NCI-H774 (cell line): Measurements from ENCODE around the gene ARHGAP26.

Experiments used
- DNase-seq: peaks from one replicate; lab custom pipeline; 2025; lab: John Stamatoyannopoulos, UW

ARHGAP26 gene

DNA sequence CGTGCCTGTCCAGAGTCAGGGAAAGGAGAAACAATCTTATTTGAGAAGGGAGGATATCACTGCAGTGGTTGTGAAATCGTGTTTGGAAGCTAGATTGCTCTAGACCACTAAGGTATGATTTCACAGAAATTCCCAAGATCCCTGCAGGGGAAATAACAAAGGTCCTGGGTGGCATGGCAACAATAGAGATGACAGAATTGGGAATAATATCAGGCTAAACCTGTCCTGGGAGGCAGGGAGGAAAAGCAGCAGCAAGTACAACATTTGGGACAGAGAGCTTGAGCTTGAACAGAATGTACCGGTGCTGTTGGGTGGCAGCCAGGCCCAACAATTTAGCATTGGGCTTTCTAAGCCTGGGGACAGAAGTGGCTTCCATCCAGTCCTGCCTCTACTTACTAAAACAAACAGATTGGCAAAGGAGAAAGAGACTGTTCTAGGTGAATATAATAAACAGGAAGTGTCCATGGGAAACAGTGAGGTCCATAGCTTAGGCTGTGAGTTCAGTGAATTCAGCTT, 17.0 kb upstream of the ARHGAP26 start:
- no peak for DNase-seq

DNA sequence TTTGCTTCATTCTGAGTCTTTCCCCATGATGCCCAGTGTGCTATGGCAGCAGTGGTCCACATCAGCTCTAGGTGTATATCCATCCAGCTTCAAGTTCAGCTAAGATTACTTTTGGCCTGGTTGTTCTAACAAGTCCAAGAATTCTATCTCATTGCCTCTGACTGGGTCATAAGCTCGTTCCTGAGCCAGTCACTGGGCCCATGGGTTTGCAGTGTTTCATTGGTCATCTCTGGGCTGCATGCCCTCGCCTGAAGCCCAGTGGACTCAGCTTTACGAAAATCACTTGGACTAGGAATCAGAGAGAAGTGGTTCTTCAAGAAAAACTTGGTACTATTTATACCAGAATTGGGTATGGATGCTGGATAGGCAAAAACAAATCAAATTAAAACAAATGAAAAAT, 16.1 kb upstream of the ARHGAP26 start:
- DNase-seq: no peak

DNA sequence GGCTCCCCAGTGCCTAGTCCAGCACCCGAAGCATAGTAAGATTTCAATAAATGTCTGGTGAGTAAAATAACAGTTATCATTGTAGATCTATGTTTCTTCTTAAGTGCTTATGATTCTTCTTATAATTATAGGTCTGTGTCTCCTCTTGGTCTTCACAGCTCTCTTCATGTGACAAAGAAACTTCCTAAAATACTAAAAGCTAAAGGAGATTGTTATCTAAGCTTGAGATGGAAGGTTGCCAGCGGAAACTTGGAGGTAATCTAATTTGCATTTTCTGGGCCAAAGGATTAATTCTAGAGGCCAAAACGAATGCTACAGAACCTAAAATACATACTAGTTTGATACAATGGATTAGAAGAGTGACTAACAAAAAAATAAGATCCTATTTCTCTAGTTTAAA, 13.6 kb upstream of the ARHGAP26 start:
- DNase-seq: no peak

DNA sequence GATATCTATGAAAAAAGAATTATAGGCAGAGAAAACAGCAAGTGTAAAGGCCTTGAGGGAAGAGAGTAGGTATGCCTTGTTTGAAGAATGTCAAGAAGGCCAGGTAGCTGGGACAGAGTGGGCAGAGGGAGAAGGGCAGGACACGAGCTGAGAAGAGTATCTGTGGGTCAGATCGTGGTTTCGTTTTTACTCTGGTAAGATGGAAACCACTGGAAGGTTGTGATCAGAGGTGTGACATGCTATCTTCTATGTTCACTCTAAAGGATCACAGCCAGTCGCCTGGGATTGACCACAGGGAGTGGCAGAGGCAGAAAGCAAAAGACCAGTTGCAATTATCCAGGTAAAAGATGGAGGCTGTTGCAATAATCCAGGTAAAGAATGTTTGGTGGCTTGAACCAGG, 12.6 kb upstream of the ARHGAP26 start:
- DNase-seq: no peak

DNA sequence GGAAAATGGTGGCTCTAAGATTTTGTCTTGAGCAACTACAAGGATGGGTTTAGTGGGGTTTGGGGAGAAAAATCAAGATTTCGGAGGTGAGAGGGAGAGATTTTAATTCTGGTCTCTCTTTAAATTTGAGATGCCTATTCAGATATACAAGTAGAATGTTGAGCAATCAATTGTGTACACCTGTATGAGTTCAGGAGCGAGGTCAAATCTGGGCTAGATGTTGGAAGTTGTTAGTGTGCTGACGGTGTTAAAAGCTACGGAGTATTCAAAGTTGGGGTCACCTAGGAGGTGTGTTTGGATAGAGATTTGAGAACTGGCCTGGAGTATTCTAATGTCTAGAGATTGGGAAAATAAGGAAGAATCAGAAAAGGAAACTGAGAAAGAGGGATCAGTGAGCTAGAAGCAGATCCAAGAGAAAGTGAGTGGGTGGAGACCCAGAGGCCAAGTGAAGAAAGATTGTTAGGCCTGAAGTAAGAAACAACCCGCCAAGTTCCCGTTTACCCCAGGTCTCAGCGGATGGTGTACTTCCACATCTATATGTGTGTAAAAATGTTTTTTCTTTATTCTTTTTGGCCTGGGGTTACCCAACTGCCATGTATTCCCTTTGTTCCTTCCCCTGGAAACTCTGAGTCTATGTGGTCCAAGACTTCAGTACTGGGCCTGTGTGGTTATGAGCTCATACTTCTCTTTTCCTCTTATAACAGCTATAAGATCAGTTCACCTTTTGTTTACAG, 11.9 kb upstream of the ARHGAP26 start:
- DNase-seq: no peak

DNA sequence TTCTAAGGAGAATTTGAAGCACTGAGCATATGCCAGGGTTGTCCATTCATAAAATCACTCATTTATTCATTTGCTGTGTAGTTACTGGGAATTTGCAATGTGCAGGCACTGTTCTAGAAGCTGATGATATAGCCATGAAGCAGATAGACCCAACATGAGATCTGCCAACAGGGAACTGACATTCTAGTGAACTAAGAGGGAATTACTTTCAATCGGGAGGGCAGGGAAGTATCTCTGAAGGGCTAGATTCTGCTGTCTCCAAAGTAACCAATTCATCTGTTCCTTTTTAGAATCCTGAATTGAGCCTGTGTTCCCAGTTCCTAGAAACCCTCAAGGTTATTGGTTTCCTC, 11.4 kb upstream of the ARHGAP26 start:
- no peak for DNase-seq

DNA sequence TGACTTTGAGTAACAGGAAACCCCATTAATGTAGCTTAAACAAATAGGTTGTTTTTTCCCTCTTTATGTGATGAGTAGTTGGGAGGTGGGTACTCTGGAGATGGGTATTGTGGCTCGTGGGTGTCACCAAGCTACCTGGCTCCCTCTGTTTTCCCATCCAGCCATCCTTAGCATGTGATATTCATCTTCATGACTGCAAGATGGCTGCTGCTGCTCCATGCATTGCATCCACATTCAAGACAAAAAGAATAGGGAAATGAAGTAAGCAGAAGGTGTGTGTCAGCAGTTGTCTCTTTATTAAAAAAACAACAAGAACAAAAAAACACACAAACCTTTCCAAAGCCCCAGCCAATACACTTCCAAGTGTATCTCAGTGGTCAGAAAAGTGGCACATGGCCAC, 6.5 kb upstream of the ARHGAP26 start:
- DNase-seq: no peak

DNA sequence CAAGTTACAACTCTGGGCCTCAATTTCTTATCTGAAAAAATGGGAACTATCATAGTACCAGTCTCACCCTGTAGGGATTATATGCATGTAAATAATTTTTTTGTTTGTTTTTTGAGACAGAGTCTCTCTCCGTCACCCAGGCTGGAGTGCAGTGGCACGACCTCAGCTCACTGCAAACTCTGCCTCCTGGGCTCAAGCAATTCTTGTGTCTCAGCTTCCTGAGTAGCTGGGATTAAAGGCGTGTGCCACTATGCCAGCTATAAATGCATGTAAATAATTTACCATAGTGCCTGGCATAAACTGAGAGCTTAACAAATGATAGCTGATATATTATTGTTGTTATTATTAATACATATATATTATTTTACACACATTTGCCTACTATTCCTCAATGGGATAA, 3.0 kb upstream of the ARHGAP26 start:
- DNase-seq: no peak

DNA sequence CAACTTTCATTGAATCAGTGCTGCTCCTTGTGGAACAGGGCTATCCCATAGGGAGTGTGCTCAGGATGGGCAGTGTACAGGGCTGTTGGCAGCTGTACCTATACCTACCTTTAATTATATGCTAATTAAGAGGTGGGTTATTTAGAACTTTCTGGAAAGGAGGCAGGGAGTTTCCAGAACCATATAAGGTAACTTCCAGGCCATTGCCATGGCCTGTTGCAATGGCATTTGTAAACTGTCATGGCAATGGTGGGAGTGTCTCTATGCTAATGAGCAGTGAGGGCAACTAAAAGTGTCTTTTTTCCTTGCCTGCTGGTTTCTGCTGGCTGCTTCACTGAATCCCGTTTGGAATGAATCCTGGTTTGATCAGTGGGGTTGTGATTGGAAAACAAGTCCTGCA, 2.3 kb upstream of the ARHGAP26 start:
- DNase-seq: no peak

DNA sequence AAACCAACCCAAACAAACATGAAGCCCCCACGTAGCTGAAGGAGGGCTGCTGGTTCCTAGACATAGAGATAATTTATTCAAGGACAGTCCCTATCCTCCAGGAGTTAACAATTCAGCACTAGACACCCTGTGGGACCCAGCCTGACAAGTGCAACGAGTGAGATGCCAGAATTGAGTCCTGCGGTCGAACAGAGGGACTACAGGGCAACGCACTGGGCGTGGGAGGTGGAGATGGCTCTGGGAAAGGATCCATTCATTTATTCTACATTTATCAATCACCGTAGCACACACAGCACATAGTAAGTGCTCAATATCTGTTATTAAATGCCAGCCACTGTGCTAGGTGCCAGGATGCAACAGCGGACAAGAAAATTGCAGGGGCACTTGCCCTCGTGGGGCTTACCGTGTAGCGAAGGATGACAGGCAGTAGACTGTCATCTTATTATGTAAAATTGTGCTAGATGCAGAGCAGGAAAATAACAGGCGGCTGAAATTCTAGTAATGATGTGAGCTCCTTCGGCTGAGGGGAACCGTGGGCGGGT, 855 bp upstream of the ARHGAP26 start:
- no peak for DNase-seq

DNA sequence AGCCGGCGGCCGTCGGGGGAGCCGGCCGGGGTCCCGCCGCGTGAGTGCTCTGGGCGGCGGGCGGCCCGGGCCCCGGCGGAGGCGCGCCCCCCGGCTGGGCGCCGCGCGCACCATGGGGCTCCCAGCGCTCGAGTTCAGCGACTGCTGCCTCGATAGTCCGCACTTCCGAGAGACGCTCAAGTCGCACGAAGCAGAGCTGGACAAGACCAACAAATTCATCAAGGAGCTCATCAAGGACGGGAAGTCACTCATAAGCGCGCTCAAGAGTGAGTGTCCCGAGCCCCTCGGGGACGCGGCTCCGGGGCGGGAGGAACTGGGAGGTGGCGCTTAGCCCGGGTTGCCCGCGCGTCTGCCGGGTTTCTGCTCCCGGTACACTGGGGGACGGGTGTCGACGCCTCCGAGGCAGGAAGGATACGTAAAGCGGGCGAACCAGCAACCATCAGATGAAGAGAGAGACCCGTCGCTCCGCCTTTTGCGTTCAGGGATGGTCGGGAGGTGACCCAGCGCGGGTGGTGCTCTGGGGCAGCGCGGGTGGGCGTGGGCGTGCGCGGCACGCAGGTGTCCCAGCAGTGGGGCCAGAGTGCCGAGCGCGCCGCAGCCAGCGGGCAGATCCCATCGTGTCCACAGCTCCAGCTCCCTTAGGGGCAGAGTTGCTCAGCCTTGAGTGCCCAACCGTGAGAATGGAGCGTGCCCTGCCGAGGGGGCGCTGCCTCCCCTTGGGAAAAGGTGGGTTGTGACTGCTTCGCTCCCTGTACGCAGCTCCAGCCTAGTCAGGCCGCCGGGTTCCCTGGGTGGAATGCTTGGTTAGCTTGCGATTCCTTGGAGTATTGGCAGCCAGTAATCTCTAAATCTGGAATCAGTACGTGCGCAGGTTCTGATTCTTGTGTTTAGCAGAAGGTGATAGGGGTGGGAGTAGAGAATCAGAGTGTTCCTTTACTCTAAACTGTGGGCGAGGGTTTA, 753 bp downstream of the ARHGAP26 start:
- no peak for DNase-seq

DNA sequence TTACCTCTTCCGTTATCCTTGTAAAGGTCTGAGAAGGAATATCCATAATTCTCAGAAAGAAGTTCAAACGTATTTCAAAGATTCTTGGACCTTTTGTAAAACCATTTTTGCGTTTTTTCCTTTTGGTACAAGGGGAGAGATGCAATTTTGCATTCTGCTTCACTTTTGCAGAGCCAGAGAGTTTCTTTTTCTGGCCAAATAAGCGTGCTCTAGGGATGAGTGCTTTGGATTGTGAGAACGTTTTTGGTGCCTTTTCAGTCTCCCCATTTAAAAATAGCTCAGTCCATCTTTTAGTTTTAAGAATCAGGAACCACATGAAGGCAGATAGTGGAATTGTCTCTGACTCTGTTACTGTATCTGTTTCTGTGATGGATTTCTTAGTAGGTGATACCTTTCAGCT, 1.5 kb downstream of the ARHGAP26 start:
- DNase-seq: no peak

DNA sequence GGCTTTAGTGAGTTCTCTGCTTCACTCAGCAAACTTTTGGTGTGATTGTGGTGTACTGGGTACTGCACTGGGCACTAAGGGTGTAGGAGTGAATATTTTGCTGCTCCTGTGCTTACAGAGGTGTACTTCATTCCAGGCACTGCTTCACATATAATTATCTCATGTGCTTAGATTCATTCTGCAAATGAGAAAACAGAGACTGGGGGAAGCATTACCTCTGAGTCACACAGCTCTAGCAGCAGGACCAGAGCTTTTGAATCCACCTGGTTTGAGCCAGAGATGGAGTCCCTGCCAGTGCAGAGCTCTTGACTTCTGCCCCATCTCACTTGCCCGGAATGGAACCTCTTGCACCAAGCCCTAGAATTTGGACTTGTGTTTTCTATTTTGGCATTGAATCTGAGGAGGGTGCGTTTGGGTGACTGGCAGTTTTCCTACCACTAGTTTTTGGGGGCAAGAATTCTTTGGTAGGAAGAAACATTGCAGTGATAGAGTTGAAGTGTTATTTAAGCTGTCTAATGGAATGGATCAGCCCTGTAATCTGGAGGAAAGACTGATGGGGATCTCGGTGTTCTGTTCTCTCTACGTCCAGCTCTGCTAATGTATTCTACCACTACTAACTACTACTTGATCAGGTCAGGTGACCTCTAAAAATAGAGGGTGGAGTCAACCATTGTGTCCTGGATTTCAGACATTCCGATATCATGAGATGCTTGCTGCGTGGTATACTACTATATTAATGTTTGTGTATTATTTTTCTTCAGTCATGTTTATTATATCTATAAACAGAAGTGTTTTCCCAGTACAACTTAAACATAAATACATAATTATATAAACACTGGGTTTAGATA, 2.5 kb downstream of the ARHGAP26 start:
- DNase-seq: no peak

DNA sequence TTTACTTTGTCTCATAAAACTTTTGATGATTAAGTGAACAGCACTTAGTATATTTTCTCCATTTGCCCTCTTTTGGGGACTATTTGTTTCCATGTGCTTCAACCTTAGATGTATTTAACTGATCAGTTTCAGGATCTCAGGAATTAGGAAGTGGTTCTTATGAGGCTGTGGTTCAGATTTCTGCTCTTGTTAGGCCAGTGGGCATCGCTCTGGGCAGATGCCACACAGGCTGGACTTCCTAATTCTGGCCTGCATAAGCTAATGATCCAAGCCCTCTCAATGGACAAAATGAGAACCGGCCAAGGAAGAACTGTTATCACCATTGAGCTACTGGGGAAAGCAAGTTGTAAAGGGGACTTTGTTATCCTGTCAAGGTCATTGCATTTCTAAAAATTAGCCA, 6.9 kb downstream of the ARHGAP26 start:
- no peak for DNase-seq

DNA sequence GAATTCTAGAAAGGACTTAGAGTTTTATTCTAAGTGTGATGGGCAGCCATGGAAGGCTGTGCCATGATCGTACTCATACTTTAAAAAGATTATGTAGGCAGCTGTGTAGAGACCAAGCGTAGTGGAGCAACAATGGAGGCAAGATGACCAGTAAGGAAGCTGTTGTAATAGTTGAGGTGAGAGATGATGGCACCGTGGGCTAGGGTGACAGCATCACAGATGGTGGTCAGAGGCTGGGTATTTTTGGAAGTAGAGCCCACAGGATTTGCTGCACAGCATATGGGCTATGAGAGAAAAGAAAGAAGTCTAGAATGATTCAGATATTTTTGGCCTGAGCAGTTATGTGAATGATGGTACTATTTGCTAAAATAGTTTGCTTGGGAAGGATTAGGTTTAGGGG, 7.7 kb downstream of the ARHGAP26 start:
- DNase-seq: no peak

DNA sequence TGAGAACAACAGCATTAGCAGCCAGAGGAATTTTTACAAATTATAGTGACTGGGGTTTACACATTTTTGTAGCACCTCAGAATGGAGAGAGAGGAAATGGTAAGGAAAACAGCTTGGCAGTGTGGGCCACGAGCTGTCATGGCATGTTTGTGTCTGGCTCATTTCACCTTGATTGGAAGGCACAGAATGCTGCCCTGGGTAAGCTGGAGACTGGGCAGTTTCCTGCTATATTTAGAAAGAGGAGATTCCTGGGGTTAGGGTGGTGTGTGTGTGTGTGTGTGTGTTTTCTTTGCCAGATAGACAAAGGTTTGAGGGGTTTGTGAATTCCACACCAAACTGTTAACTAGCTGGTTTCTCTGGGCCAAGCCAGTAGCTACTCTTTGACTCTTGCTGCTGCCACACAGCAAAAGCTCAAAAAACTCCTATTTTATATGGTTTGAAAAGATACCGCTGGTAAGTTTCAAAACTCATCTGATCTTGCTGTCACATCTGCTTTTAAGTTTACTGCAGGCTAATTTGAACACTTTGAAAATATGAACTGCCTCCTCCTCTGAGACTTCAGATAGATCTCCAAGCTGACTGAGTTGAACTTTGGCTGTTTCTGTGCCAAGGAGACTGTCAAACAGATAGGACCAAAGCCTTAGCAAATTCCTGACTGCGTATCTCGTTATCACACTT, 9.1 kb downstream of the ARHGAP26 start:
- no peak for DNase-seq

DNA sequence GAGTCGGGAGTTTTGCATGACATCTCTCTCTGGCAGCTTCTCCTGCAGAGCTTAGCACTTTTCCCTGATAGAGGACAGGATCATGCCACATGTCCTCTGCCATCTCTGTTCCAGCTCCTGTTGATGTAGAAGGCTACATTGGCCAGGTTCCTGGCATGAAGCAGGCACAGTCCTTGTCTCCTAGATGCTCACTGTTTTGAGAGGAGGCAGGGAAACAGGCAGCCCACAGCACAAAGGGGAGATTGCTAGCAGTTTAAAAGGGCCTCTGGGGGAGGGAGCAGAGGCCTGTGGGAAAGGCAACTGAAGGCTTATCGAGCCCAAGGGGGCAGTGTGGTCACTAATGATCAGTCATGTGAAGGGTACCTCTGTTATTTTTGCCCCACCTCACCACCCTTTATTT, 10.7 kb downstream of the ARHGAP26 start:
- no peak for DNase-seq

DNA sequence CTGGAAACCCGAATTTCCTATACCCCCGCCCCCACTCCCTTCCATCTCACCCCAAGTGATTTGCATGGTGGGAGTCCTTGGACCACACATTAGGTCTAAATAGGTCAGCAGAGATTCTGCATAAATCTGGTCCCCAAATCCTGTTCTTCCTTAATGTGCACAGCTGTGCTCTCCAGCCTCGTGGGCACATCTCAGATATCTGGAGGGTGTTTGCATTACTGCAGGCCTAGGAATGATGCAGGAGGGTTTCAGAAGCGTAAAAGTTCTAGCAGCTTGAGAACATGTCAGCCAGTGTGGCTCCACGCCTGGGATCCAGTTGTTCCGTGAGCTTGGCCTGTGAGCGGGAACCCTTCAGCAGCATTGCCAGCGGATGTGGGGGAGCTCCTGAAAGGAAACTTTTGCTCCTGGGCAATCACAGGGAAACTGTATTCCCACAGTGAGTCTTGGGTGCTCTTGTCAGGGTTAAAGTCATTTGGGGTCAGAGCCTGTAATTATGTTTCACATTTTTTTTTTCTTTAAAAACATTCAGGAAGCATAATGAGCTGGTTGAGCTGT, 12.9 kb downstream of the ARHGAP26 start:
- DNase-seq: no peak

DNA sequence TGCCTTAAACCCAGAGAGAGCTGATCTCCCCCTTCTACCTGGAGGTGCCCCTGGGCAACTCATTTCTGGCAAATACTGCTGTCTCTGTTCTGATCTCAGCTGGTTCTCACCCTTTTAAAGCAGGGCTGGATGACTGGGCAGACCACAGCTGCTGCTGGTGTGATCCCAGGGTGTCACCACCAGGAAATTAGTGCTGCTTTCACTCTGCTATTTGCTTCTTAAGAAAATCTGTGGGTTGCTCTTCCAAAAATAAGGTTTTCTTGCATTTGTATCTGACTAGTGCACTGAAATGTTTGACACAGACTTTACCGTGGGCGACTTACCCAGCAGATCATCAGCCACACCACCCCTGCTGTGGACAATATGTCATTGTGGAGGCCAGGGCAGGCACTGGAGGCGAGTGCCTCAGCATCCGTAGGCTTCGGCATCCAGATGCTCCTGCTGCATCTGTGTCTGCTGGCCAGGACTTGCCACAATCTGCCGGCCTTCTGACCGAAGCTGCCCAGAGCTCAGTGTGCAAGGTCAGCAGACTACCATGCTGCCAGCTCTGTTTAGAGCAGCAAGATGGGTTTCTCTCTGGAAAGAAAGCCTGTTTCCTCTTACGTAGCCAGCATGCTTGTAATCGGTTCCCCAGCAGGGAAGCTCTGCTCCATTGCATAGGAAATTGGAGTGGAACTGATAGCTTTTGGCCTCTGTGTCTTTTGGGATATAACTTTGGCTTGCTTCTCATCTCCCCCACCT, 13.6 kb downstream of the ARHGAP26 start:
- DNase-seq: no peak

DNA sequence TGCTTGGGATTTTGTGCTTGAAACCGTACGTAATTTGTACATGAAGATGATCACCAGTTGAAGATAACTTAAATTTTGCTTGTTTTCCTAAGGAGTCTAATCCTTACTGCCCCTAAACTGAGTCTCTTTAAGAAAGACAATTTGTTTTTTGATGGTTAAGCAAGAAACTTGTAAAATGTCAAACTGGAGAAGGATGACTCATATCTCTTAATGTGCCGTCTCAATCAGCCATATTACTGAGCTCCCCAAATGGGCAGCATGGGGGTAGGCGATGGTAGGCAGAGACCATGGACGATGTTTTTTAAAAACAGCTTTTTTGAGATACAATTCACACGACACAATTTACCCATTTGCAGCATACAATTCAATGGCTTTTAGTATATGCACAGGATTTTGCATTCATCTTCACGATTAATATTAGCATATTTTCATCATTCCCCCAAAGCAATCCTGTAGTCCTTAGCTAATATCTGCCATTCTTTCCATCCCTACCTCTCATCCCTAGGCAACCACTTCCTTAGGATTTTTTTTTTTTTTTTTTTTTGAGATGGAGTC, 14.3 kb downstream of the ARHGAP26 start:
- DNase-seq: no peak
